ENCODE results near the gene FRMD4A.

- TF ChIP-seq POLR2A (IDR thresholded peaks at IDR 0.05; ENCODE audit: low read depth, low read length) (no peak), POLR2AphosphoS5 (IDR thresholded peaks at IDR 0.05; ENCODE audit: low read depth, low read length) (no peak)
These were observed 281.7 kb downstream of the FRMD4A start for GRCh38 chr10:14048930-14049613.

Data from GM12892 (cell line).